Left colon (tissue), 2 donors: Measurements from ENCODE around the gene RNF213. TPM values are rescaled to one million over a fixed set of nuclear protein-coding genes. Genes with fewer than 3 reads are reported as not detected.
"Not testable (repeated sequence)": the region's sequence is repeated elsewhere in the genome, so short reads cannot be mapped to it uniquely, and the experiment has no call there.

ENCODE experiments used
- ATAC-seq: fragments of 200-7000 bp; cut with Tn5 transposase; one replicate; pipeline ENCODE4 v1.9.1; 2020; ENCODE audit warnings: mild to moderate bottlenecking, moderate library complexity
- DNase-seq, 2 donors: peaks; one replicate each; pipeline ENCODE4 v3.0.0-alpha.2; 2020
- intact Hi-C, 2 donors: fragments of 100-400 bp; cut with DNase I in 1 of 2; cut with micrococcal nuclease in 1 of 2; formaldehyde crosslinking; loops; one replicate each; pipeline versions ENCODE4 v1.11.2 to v1.14.0; 2022; cut with DNase I, micrococcal nuclease
- total RNA-seq, 2 donors: library from RNA; stranded (reverse); fragmentation: NEBNext Ultra II Directional; extraction: Animal tissue kit (Norgen Biotek cat#: 25700); gene quantifications; one replicate each; pipeline ENCODE4 v1.2.1, GENCODE V29; 2021
- donor health status: DM: no; HTN: no; CAD: no.
- donor health status: DM: yes; HTN: yes; CAD: no.

RNF213 gene
- total RNA-seq, 2 donors from 2014 or later = 95.9 to 142 TPM

GRCh38 chr17:80223142-80223815 is 37.4 kb upstream of the RNF213 start:
- no peak for ATAC-seq
- no peak for DNase-seq
- intact Hi-C loops = no loop called here

- ATAC-seq = no peak
- no peak for DNase-seq
- intact Hi-C loops = no loop called here
Measured at GRCh38 chr17:80223838-80224497, 36.7 kb upstream of the RNF213 start.

- intact Hi-C loops = no loop called here
- DNase-seq (no peak), ATAC-seq (no peak)
Measured at GRCh38 chr17:80224683-80225082, 36.0 kb upstream of the RNF213 start.

GRCh38 chr17:80225230-80225629 is 35.4 kb upstream of the RNF213 start:
- intact Hi-C loops = no loop called here
- ATAC-seq (no peak), DNase-seq (no peak)

GRCh38 chr17:80227156-80227555 is 33.5 kb upstream of the RNF213 start:
- no peak for DNase-seq
- ATAC-seq = no peak
- intact Hi-C loops = no loop called here

- ATAC-seq = no peak
- intact Hi-C loops = no loop called here
- DNase-seq = no peak
Measured at GRCh38 chr17:80227666-80228065, 33.0 kb upstream of the RNF213 start.

- ATAC-seq (no peak), DNase-seq (no peak)
- intact Hi-C loops = no loop called here
Measured at GRCh38 chr17:80228477-80228876, 32.2 kb upstream of the RNF213 start.

- intact Hi-C loops = no loop called here
- no peak for ATAC-seq
Measured at GRCh38 chr17:80229011-80229410, 31.6 kb upstream of the RNF213 start.

GRCh38 chr17:80232438-80232837 is 28.2 kb upstream of the RNF213 start:
- intact Hi-C loops = no loop called here
- ATAC-seq (no peak), DNase-seq (no peak)

More at GRCh38 chr17:80229011-80229410, 31.6 kb upstream of the RNF213 start:
- no peak for DNase-seq

- no peak for DNase-seq
- ATAC-seq = no peak
- intact Hi-C loops = no loop called here
Measured at GRCh38 chr17:80233202-80233601, 27.4 kb upstream of the RNF213 start.

- no peak for ATAC-seq
- no peak for DNase-seq
- intact Hi-C loops = no loop called here
Measured at GRCh38 chr17:80236911-80237310, 23.7 kb upstream of the RNF213 start.

GRCh38 chr17:80237386-80237785 is 23.3 kb upstream of the RNF213 start:
- ATAC-seq = no peak
- intact Hi-C loops = no loop called here
- DNase-seq = no peak

- DNase-seq (no peak), ATAC-seq (no peak)
- intact Hi-C loops = no loop called here
Measured at GRCh38 chr17:80242505-80242904, 18.1 kb upstream of the RNF213 start.

GRCh38 chr17:80243526-80244433 is 16.9 kb upstream of the RNF213 start:
- no peak for DNase-seq
- no peak for ATAC-seq
- intact Hi-C loops = no loop called here

GRCh38 chr17:80244448-80244847 is 16.2 kb upstream of the RNF213 start:
- DNase-seq, ATAC-seq, intact Hi-C loops: not testable (repeated sequence)

GRCh38 chr17:80244871-80245509 is 15.7 kb upstream of the RNF213 start:
- intact Hi-C loops = no loop called here
- no peak for ATAC-seq
- DNase-seq = no peak

GRCh38 chr17:80245566-80246265 is 14.9 kb upstream of the RNF213 start:
- intact Hi-C loops = no loop called here
- ATAC-seq (no peak), DNase-seq (no peak)

- DNase-seq (no peak), ATAC-seq (no peak)
- intact Hi-C loops = no loop called here
Measured at GRCh38 chr17:80246266-80246681, 14.4 kb upstream of the RNF213 start.

GRCh38 chr17:80246726-80247125 is 13.9 kb upstream of the RNF213 start:
- ATAC-seq = no peak
- DNase-seq = no peak
- intact Hi-C loops = no loop called here
